ENCODE data around the gene ARHGAP5. TPM values are rescaled to one million over a fixed set of nuclear protein-coding genes. Genes with fewer than 3 reads are reported as not detected.
"Not testable (repeated sequence)": the region's sequence is repeated elsewhere in the genome, so short reads cannot be mapped to it uniquely, and the experiment has no call there.

Gene ARHGAP5
- polyA plus RNA-seq, 3 donors: 2.5 to 6.3 (median 4.3) TPM

GRCh38 chr14:32128703-32129102 is 51.6 kb downstream of the ARHGAP5 start:
- WGBS (ENCODE audit: insufficient coverage): no CpG with 5 or more reads among the region's 1 CpG
- H3K36me3 Mint-ChIP-seq: peaks cover 18 to 34% of the 10 kb centered on the region in 2 donors

GRCh38 chr14:32129124-32129523 is 52.0 kb downstream of the ARHGAP5 start:
- Histone ChIP-seq H3K4me3 (replicated peaks in 1 of 3; ENCODE audit: low read depth in 2 of 3, low read length in 3 of 3) (no peak overlapping the region), H3K27me3 (ENCODE audit: control insufficient read depth in 2 of 2, insufficient read depth in 2 of 2, low read length in 2 of 2) (no peaks in the 10 kb centered on the region), H3K79me2 (ENCODE audit: insufficient read depth, low read length) (no peaks in the 10 kb centered on the region), H4K20me1 (ENCODE audit: insufficient read depth, low read length) (no peaks in the 10 kb centered on the region), H3K4me1 (ENCODE audit: control insufficient read depth in 1 of 2, insufficient read depth in 2 of 2, low read length in 2 of 2) (no peaks in the 10 kb centered on the region), H2AFZ (ENCODE audit: insufficient read depth, low read depth, low read length, poor library complexity, severe bottlenecking) (no peak overlapping the region), H3K9me3 (replicated peaks in 1 of 2; ENCODE audit: control insufficient read depth in 1 of 2, insufficient read depth in 1 of 2, low read length in 2 of 2) (peaks cover 5 to 14% of the 10 kb centered on the region in 2 donors), H3K4me2 (replicated peaks; ENCODE audit: extremely low read depth, low read length, poor library complexity, severe bottlenecking) (no peak overlapping the region), H3K27ac (ENCODE audit: low read depth in 1 of 2, low read length in 2 of 2) (no peak overlapping the region), H3K9ac (ENCODE audit: insufficient read depth, low read length, poor library complexity, severe bottlenecking) (no peak overlapping the region), H3K36me3 (replicated peaks in 1 of 2; ENCODE audit: control insufficient read depth in 1 of 2, insufficient read depth in 2 of 2, low read length in 2 of 2) (no peaks in the 10 kb centered on the region)
- intact Hi-C loops (cut with micrococcal nuclease): no loop called here
- Mint-ChIP-seq H3K4me1 (no peaks in the 10 kb centered on the region), H3K36me3 (peaks cover 18 to 34% of the 10 kb centered on the region in 2 donors), H3K4me3 (no peak overlapping the region), H3K27me3 (ENCODE audit: low read depth in 3 of 3) (no peaks in the 10 kb centered on the region), H3K9me3 (peaks cover 9 to 25% (median 13%) of the 10 kb centered on the region in 7 donors), H3K27ac (peak overlapping the region in 1 of 7 donors; percentile 5)
- no peak for TF ChIP-seq CTCF (IDR thresholded peaks at IDR 0.05)
- DNase-seq: no peak
- no CpG with 5 or more reads among the region's 2 CpGs for WGBS (ENCODE audit: insufficient coverage)

More at GRCh38 chr14:32128703-32129102, 51.6 kb downstream of the ARHGAP5 start:
- no peaks in the 10 kb centered on the region for H3K4me1 Mint-ChIP-seq
- DNase-seq: no peak
- Histone ChIP-seq H3K9ac (ENCODE audit: insufficient read depth, low read length, poor library complexity, severe bottlenecking) (no peak overlapping the region), H3K36me3 (replicated peaks in 1 of 2; ENCODE audit: control insufficient read depth in 1 of 2, insufficient read depth in 2 of 2, low read length in 2 of 2) (no peaks in the 10 kb centered on the region), H3K4me1 (ENCODE audit: control insufficient read depth in 1 of 2, insufficient read depth in 2 of 2, low read length in 2 of 2) (no peaks in the 10 kb centered on the region), H3K4me3 (replicated peaks in 1 of 3; ENCODE audit: low read depth in 2 of 3, low read length in 3 of 3) (no peak overlapping the region), H3K79me2 (ENCODE audit: insufficient read depth, low read length) (no peaks in the 10 kb centered on the region), H3K9me3 (replicated peaks in 1 of 2; ENCODE audit: control insufficient read depth in 1 of 2, insufficient read depth in 1 of 2, low read length in 2 of 2) (peaks cover 5 to 14% of the 10 kb centered on the region in 2 donors), H3K27ac (ENCODE audit: low read depth in 1 of 2, low read length in 2 of 2) (no peak overlapping the region), H2AFZ (ENCODE audit: insufficient read depth, low read depth, low read length, poor library complexity, severe bottlenecking) (no peak overlapping the region), H3K4me2 (replicated peaks; ENCODE audit: extremely low read depth, low read length, poor library complexity, severe bottlenecking) (no peak overlapping the region), H4K20me1 (ENCODE audit: insufficient read depth, low read length) (no peaks in the 10 kb centered on the region), H3K27me3 (ENCODE audit: control insufficient read depth in 2 of 2, insufficient read depth in 2 of 2, low read length in 2 of 2) (no peaks in the 10 kb centered on the region)
- H3K27me3 Mint-ChIP-seq (ENCODE audit: low read depth in 3 of 3): no peaks in the 10 kb centered on the region
- peaks cover 9 to 25% (median 13%) of the 10 kb centered on the region in 7 donors for H3K9me3 Mint-ChIP-seq
- no peak overlapping the region for H3K4me3 Mint-ChIP-seq
- intact Hi-C loops (cut with micrococcal nuclease): no loop called here
- peak overlapping the region in 1 of 7 donors; percentile 5 for H3K27ac Mint-ChIP-seq
- TF ChIP-seq CTCF (IDR thresholded peaks at IDR 0.05): no peak

GRCh38 chr14:32131689-32132088 is 54.6 kb downstream of the ARHGAP5 start:
- DNase-seq; H3K4me1 Mint-ChIP-seq; H3K4me2 ChIP-seq (replicated peaks; ENCODE audit: extremely low read depth, low read length, poor library complexity, severe bottlenecking); H3K4me1 ChIP-seq (ENCODE audit: control insufficient read depth in 1 of 2, insufficient read depth in 2 of 2, low read length in 2 of 2); H3K27ac ChIP-seq (ENCODE audit: low read depth in 1 of 2, low read length in 2 of 2); H3K4me3 Mint-ChIP-seq; H3K27ac Mint-ChIP-seq; H3K4me3 ChIP-seq (replicated peaks in 1 of 3; ENCODE audit: low read depth in 2 of 3, low read length in 3 of 3); H3K27me3 ChIP-seq (ENCODE audit: control insufficient read depth in 2 of 2, insufficient read depth in 2 of 2, low read length in 2 of 2); H2AFZ ChIP-seq (ENCODE audit: insufficient read depth, low read depth, low read length, poor library complexity, severe bottlenecking); H3K79me2 ChIP-seq (ENCODE audit: insufficient read depth, low read length); H4K20me1 ChIP-seq (ENCODE audit: insufficient read depth, low read length); H3K27me3 Mint-ChIP-seq (ENCODE audit: low read depth in 3 of 3); H3K36me3 ChIP-seq (replicated peaks in 1 of 2; ENCODE audit: control insufficient read depth in 1 of 2, insufficient read depth in 2 of 2, low read length in 2 of 2); intact Hi-C loops (cut with micrococcal nuclease); H3K9ac ChIP-seq (ENCODE audit: insufficient read depth, low read length, poor library complexity, severe bottlenecking): not testable (repeated sequence)
- no CpG with 5 or more reads among the region's 5 CpGs for WGBS (ENCODE audit: insufficient coverage)
- Mint-ChIP-seq H3K9me3 (peaks cover 9 to 21% (median 12%) of the 10 kb centered on the region in 7 donors), H3K36me3 (peaks cover 16 to 25% of the 10 kb centered on the region in 2 donors)
- peaks cover 0 to 14% of the 10 kb centered on the region in 2 donors for H3K9me3 ChIP-seq (replicated peaks in 1 of 2; ENCODE audit: control insufficient read depth in 1 of 2, insufficient read depth in 1 of 2, low read length in 2 of 2)

All from CD14-positive monocyte (primary cell).